Stimulated activated CD4-positive, alpha-beta T cell treated with anti-CD3 and anti-CD28 coated beads, Interleukin-1b, Interleukin-23, amount 100 ng/mL, for 4 hours (primary cell): ENCODE measurements around the gene HSPG2.

Experiments used
- DNase-seq, 2 donors: peaks; one replicate each; pipeline ENCODE4 v3.0.0-alpha.2; 2020; ENCODE audit warnings: low read depth in 2 of 2

HSPG2 gene

GRCh38 chr1:21861602-21862429, 75.3 kb downstream of the HSPG2 start:
- DNase-seq = no peak

- DNase-seq = no peak
Observed at GRCh38 chr1:21860971-21861370, 76.1 kb downstream of the HSPG2 start.

GRCh38 chr1:21859669-21860179, 77.4 kb downstream of the HSPG2 start:
- no peak for DNase-seq

GRCh38 chr1:21857840-21858670, 79.1 kb downstream of the HSPG2 start:
- DNase-seq = no peak

GRCh38 chr1:21857142-21857839, 79.8 kb downstream of the HSPG2 start:
- no peak for DNase-seq

- DNase-seq = no peak
Observed at GRCh38 chr1:21855257-21856096, 81.6 kb downstream of the HSPG2 start.

GRCh38 chr1:21854751-21855131, 82.4 kb downstream of the HSPG2 start:
- DNase-seq = no peak

- DNase-seq = no peak
Observed at GRCh38 chr1:21854090-21854750, 82.9 kb downstream of the HSPG2 start.

- no peak for DNase-seq
Observed at GRCh38 chr1:21853131-21853427, 84.0 kb downstream of the HSPG2 start.

- DNase-seq = no peak
Observed at GRCh38 chr1:21852282-21853130, 84.6 kb downstream of the HSPG2 start.

GRCh38 chr1:21851430-21852250, 85.5 kb downstream of the HSPG2 start:
- DNase-seq = no peak

GRCh38 chr1:21849909-21850576, 87.1 kb downstream of the HSPG2 start:
- no peak for DNase-seq

- no peak for DNase-seq
Observed at GRCh38 chr1:21848524-21849174, 88.5 kb downstream of the HSPG2 start.

- no peak for DNase-seq
Observed at GRCh38 chr1:21847223-21848205, 89.6 kb downstream of the HSPG2 start.

GRCh38 chr1:21845646-21846641, 91.2 kb downstream of the HSPG2 start:
- no peak for DNase-seq
